Activated naive CD4-positive, alpha-beta T cell treated with anti-CD3 and anti-CD28 coated beads, Interleukin-2, amount 50 U/mL, for 72 hours (primary cell): ENCODE data around the gene HORMAD2. TPM values are rescaled to one million over a fixed set of nuclear protein-coding genes. Genes with fewer than 3 reads are reported as not detected.
A peak's percentile ranks its signal among the peaks of the same experiment; 100 is the strongest.

Source experiments
- ATAC-seq, 2 donors: fragments of 150-1000 bp; cut with Tn5 transposase; 2 replicates each; pipeline ENCODE4 v1.10.0; 2021; ENCODE audit warnings: mild to moderate bottlenecking in 2 of 2, moderate library complexity in 2 of 2
- DNase-seq, 2 donors: peaks; one replicate each; pipeline ENCODE4 v3.0.0; 2021 to 2022; ENCODE audit warnings: low spot score in 2 of 2
- H3K27ac Mint-ChIP-seq, 2 donors: one replicate each; pipeline ENCODE4 v1.8.0; 2022; ENCODE audit warnings: mild to moderate bottlenecking in 2 of 2, mixed read lengths in 2 of 2
- H3K36me3 Mint-ChIP-seq, 2 donors: one replicate each; pipeline ENCODE4 v1.8.0; 2022; ENCODE audit warnings: mixed read lengths in 2 of 2
- H3K9me3 Mint-ChIP-seq, 2 donors: one replicate each; pipeline ENCODE4 v1.8.0; 2022; ENCODE audit warnings: mixed read lengths in 2 of 2
- total RNA-seq, 2 donors: library from RNA; stranded (reverse); gene quantifications; one replicate each; pipeline ENCODE4 v1.2.3, GENCODE V29; 2022

HORMAD2 gene
- under 1 TPM in 1 of 2 donors, not detected in 1; 0.27 TPM for total RNA-seq

- no peak within 1 kb of the TSS for H3K27ac Mint-ChIP-seq
- DNase-seq, result no peak
- H3K36me3 Mint-ChIP-seq, result no peaks in the 10 kb centered on the region
- no peak for ATAC-seq
- no peaks in the 10 kb centered on the region for H3K9me3 Mint-ChIP-seq
Measured at GRCh38 chr22:30079952-30080533, at the start of gene HORMAD2. Gene HORMAD2, plus strand, starts transcription at chr22:30080464. Its CDS starts 13,489 bp downstream, at chr22:30093953.

- H3K36me3 Mint-ChIP-seq, result no peaks in the 10 kb centered on the region
- ATAC-seq, result no peak
- no peaks in the 10 kb centered on the region for H3K9me3 Mint-ChIP-seq
- no peak for DNase-seq
- H3K27ac Mint-ChIP-seq, result no peak overlapping the region
Measured at GRCh38 chr22:30031328-30031727, 48.9 kb upstream of the HORMAD2 start.

- H3K9me3 Mint-ChIP-seq, result no peaks in the 10 kb centered on the region
- ATAC-seq, result no peak
Measured at GRCh38 chr22:30031764-30032455, 48.4 kb upstream of the HORMAD2 start.

GRCh38 chr22:30033137-30033536 is 47.1 kb upstream of the HORMAD2 start:
- DNase-seq (no peak), ATAC-seq (no peak)
- H3K36me3 Mint-ChIP-seq, result no peaks in the 10 kb centered on the region
- H3K9me3 Mint-ChIP-seq, result no peaks in the 10 kb centered on the region
- peak overlapping the region in 1 of 2 donors; percentile 1 for H3K27ac Mint-ChIP-seq

More at GRCh38 chr22:30031764-30032455, 48.4 kb upstream of the HORMAD2 start:
- no peak overlapping the region for H3K27ac Mint-ChIP-seq
- DNase-seq, result no peak
- H3K36me3 Mint-ChIP-seq, result no peaks in the 10 kb centered on the region

GRCh38 chr22:30033901-30034300 is 46.4 kb upstream of the HORMAD2 start:
- no peak for DNase-seq
- Mint-ChIP-seq H3K27ac (peak overlapping the region in 1 of 2 donors; percentile 66), H3K9me3 (no peaks in the 10 kb centered on the region), H3K36me3 (no peaks in the 10 kb centered on the region)
- no peak for ATAC-seq

GRCh38 chr22:30036656-30037055 is 43.6 kb upstream of the HORMAD2 start:
- no peak for DNase-seq
- H3K27ac Mint-ChIP-seq, result peak overlapping the region in 1 of 2 donors; percentile 72
- H3K9me3 Mint-ChIP-seq, result no peaks in the 10 kb centered on the region

GRCh38 chr22:30038219-30038618 is 42.0 kb upstream of the HORMAD2 start:
- H3K36me3 Mint-ChIP-seq, result no peaks in the 10 kb centered on the region
- H3K9me3 Mint-ChIP-seq, result no peaks in the 10 kb centered on the region
- no peak for DNase-seq
- ATAC-seq, result no peak
- H3K27ac Mint-ChIP-seq, result no peak overlapping the region

More at GRCh38 chr22:30036656-30037055, 43.6 kb upstream of the HORMAD2 start:
- ATAC-seq, result no peak
- H3K36me3 Mint-ChIP-seq, result no peaks in the 10 kb centered on the region

GRCh38 chr22:30040499-30041260 is 39.6 kb upstream of the HORMAD2 start:
- H3K36me3 Mint-ChIP-seq, result no peaks in the 10 kb centered on the region
- H3K9me3 Mint-ChIP-seq, result no peaks in the 10 kb centered on the region
- DNase-seq, result no peak
- no peak for ATAC-seq
- no peak overlapping the region for H3K27ac Mint-ChIP-seq

GRCh38 chr22:30041475-30041874 is 38.8 kb upstream of the HORMAD2 start:
- H3K36me3 Mint-ChIP-seq, result no peaks in the 10 kb centered on the region
- DNase-seq (no peak), ATAC-seq (no peak)
- no peaks in the 10 kb centered on the region for H3K9me3 Mint-ChIP-seq
- H3K27ac Mint-ChIP-seq, result peak overlapping the region in 1 of 2 donors; percentile 24

GRCh38 chr22:30041881-30042280 is 38.4 kb upstream of the HORMAD2 start:
- Mint-ChIP-seq H3K36me3 (no peaks in the 10 kb centered on the region), H3K27ac (peak overlapping the region in 1 of 2 donors; percentile 24), H3K9me3 (no peaks in the 10 kb centered on the region)
- ATAC-seq, result no peak
- no peak for DNase-seq

- peak overlapping the region in 1 of 2 donors; percentile 87 for H3K27ac Mint-ChIP-seq
- no peak for DNase-seq
- peaks cover 0 to 3% of the 10 kb centered on the region in 2 donors for H3K9me3 Mint-ChIP-seq
- no peaks in the 10 kb centered on the region for H3K36me3 Mint-ChIP-seq
- ATAC-seq, result no peak
Measured at GRCh38 chr22:30043161-30043560, 37.1 kb upstream of the HORMAD2 start.

- peaks cover 0 to 3% of the 10 kb centered on the region in 2 donors for H3K9me3 Mint-ChIP-seq
- DNase-seq (peak in 1 of 2 donors; percentile 22), ATAC-seq (peak; percentile 52 to 88)
- H3K27ac Mint-ChIP-seq, result peak overlapping the region in 1 of 2 donors; percentile 29
- no peaks in the 10 kb centered on the region for H3K36me3 Mint-ChIP-seq
Measured at GRCh38 chr22:30044369-30044768, 35.9 kb upstream of the HORMAD2 start.

- Mint-ChIP-seq H3K27ac (peak overlapping the region; percentile 29 to 65), H3K9me3 (peaks cover 0 to 3% of the 10 kb centered on the region in 2 donors), H3K36me3 (no peaks in the 10 kb centered on the region)
- DNase-seq, result no peak
- no peak for ATAC-seq
Measured at GRCh38 chr22:30044881-30045493, 35.3 kb upstream of the HORMAD2 start.

- Mint-ChIP-seq H3K36me3 (no peaks in the 10 kb centered on the region), H3K9me3 (peaks cover 0 to 3% of the 10 kb centered on the region in 2 donors), H3K27ac (no peak overlapping the region)
- DNase-seq (no peak), ATAC-seq (no peak)
Measured at GRCh38 chr22:30045494-30045887, 34.8 kb upstream of the HORMAD2 start.

- no peak for DNase-seq
- peaks cover 0 to 3% of the 10 kb centered on the region in 2 donors for H3K9me3 Mint-ChIP-seq
- no peaks in the 10 kb centered on the region for H3K36me3 Mint-ChIP-seq
- ATAC-seq, result no peak
- no peak overlapping the region for H3K27ac Mint-ChIP-seq
Measured at GRCh38 chr22:30045901-30046715, 34.2 kb upstream of the HORMAD2 start.

- Mint-ChIP-seq H3K9me3 (peaks cover 0 to 3% of the 10 kb centered on the region in 2 donors), H3K27ac (no peak overlapping the region), H3K36me3 (no peaks in the 10 kb centered on the region)
- DNase-seq (no peak), ATAC-seq (no peak)
Measured at GRCh38 chr22:30046716-30047363, 33.4 kb upstream of the HORMAD2 start.
